IPS DF 6.9 (cell line): Measurements from ENCODE around the gene FASLG.

Source experiments
- DNase-seq: peaks from one replicate; pipeline ENCODE4 v3.0.0-alpha.2; 2013; ENCODE audit warnings: low read depth, low spot score
- H3K27ac ChIP-seq: one replicate; pipeline ENCODE4 v1.5.1; 2013; ENCODE audit warnings: low read length, control low read depth
- H3K27me3 ChIP-seq: 2 replicates; pipeline ENCODE4 v1.6.1; 2013; ENCODE audit warnings: mild to moderate bottlenecking, low read length; ENCODE audit not compliant: control insufficient read depth, insufficient read depth
- H3K36me3 ChIP-seq: 2 replicates; pipeline ENCODE4 v1.6.1; 2013; ENCODE audit warnings: low read length; ENCODE audit not compliant: control insufficient read depth, insufficient read depth
- H3K4me1 ChIP-seq: 2 replicates; pipeline ENCODE4 v1.6.1; 2013; ENCODE audit warnings: low read length; ENCODE audit not compliant: control insufficient read depth, insufficient read depth
- H3K4me3 ChIP-seq: 2 replicates; pipeline ENCODE4 v1.5.1; 2013; ENCODE audit warnings: mild to moderate bottlenecking, low read length
- H3K9me3 ChIP-seq: 2 replicates; pipeline ENCODE4 v1.6.1; 2013; ENCODE audit warnings: low read length, inconsistent platforms; ENCODE audit not compliant: control insufficient read depth, insufficient read depth
- WGBS: extraction: QIAGEN DNeasy Blood & Tissue Kit; methylation state at CpG from one replicate; pipeline ENCODE4 v1.1.7; 2013; ENCODE audit warnings: mixed read lengths, missing lambda C conversion rate; ENCODE audit not compliant: insufficient read length, insufficient coverage; 5-methylcytosine and 5-hydroxymethylcytosine counted together

Gene FASLG

DNA sequence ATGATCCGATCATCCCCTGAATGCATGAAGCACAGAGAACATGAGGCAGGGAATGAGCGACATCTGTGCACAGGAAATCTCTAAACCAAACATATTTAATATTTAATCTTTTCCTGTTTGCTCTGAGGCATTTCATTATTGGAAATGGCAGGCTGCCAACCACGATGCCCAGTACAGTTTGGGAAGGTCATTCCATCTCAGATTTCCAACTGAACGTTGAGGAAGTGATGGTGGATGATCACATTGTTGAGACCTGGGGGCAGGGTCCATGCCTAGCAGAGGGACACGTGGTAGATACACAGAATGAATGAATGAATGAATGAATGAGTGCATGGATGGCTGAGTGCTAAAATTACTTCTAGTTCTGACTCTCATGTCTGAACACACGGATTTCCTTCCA is 15.9 kb upstream of the FASLG start:
- Histone ChIP-seq H3K27ac (no peak overlapping the region), H3K27me3 (no peaks in the 10 kb centered on the region), H3K9me3 (no peaks in the 10 kb centered on the region), H3K4me3 (no peak overlapping the region), H3K36me3 (no peaks in the 10 kb centered on the region), H3K4me1 (no peaks in the 10 kb centered on the region)
- DNase-seq: no peak
- WGBS: no CpG with 5 or more reads among the region's 6 CpGs

DNA sequence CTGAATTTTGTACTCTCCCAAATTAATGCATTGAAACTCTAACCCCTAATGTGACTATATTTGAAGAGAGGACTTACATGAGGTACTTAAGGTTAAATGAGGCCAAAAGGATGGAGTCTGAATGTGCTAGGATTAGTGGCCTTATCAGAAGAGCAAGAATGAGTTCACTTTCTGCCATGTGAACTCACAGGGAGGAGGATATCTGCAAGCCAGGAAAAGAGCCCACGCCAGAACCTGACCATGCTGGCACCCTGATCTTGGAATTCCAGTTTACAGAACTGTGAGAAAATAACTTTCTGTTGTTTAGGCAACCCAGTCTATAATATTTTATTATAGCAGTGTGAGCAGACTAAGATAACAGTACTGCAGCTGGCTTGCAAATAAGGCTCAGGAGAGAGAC is 12.2 kb upstream of the FASLG start:
- Histone ChIP-seq H3K27ac (no peak overlapping the region), H3K27me3 (no peaks in the 10 kb centered on the region), H3K36me3 (no peaks in the 10 kb centered on the region), H3K4me3 (no peak overlapping the region), H3K4me1 (no peaks in the 10 kb centered on the region), H3K9me3 (no peaks in the 10 kb centered on the region)
- no peak for DNase-seq
- WGBS: no CpG with 5 or more reads among the region's 1 CpG

DNA sequence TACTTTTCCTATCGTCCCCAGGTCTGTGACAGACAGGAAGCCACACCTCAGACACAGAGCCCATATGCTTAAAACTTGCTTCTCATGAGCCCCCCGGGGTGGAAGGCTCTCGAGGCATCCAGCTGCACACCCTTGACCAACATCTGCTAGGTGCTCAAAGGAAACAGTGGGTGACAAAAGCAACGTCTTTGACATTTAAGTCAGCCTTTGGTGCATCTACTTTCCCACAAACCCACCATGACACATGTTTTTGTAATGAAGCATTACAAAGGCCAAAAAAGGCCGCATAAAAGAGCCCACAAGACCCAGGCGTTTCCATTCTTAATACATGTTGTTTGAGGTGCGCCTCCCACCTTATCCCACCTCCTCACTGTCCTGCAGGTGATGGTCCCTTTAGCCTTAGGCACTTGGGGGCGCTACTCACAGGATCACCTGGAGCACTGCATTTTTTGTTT is 11.8 kb upstream of the FASLG start:
- Histone ChIP-seq H3K9me3 (no peaks in the 10 kb centered on the region), H3K4me1 (no peaks in the 10 kb centered on the region), H3K27ac (no peak overlapping the region), H3K4me3 (no peak overlapping the region), H3K36me3 (no peaks in the 10 kb centered on the region), H3K27me3 (no peaks in the 10 kb centered on the region)
- no CpG with 5 or more reads among the region's 8 CpGs for WGBS
- DNase-seq: no peak

DNA sequence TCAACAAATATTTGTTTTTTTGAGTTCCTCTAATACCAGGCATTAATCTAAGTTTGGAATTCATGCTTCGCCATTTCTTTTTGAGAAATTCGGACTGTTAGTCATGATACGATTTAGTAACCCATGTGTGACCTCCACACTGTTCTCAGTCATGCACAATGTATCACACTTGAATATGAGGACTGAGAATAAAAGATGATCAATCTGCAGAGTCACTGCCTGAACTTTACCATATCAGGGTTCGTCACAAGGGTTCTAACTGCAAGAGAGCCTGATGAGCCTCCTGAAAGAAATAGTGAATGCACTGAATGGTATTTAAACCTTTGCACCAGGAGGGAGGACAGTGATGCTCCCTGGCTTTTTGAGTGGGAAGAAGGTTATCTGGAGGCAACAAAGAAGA is 10.9 kb upstream of the FASLG start:
- no peaks in the 10 kb centered on the region for H3K4me1 ChIP-seq
- no peak for DNase-seq
- H3K9me3 ChIP-seq: no peaks in the 10 kb centered on the region
- H3K27me3 ChIP-seq: no peaks in the 10 kb centered on the region
- no peak overlapping the region for H3K27ac ChIP-seq
- no peak overlapping the region for H3K4me3 ChIP-seq
- no CpG with 5 or more reads among the region's 4 CpGs for WGBS
- no peaks in the 10 kb centered on the region for H3K36me3 ChIP-seq

DNA sequence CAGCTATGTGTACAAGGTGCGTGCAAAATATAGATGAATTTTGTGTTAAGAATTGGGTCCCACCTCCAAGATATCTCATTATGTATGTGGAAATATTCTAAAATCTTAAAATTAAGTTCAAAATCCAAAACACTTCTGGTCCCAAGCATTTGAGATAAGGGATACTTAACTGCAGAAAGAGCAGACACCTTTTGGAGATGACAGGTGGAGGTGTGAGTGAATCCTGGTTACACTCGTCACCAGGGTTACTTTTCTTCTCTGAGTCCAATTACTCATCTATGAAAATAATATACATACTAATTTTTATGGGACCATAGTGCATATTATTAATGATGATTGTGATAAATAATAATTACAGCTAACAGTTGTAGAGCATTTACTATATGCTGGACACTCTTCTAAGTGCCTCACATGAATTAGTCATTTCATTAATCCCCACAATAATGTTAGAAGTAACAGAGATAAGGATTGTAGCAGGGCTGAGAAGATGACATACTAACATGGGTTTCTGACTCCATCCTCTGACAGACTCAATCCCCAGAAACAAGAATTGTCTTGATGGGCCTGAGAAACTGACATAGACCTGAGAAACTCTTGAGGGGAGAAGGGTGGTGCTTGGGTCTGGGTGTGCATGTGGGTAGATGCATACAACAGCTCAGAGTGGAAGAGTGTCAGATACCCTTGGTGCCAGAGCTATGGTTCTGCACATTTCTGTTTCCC is 8.3 kb upstream of the FASLG start:
- DNase-seq: no peak
- Histone ChIP-seq H3K4me1 (no peaks in the 10 kb centered on the region), H3K27me3 (no peaks in the 10 kb centered on the region), H3K4me3 (no peak overlapping the region), H3K9me3 (no peaks in the 10 kb centered on the region), H3K27ac (no peak overlapping the region), H3K36me3 (no peaks in the 10 kb centered on the region)
- no CpG with 5 or more reads among the region's 2 CpGs for WGBS

DNA sequence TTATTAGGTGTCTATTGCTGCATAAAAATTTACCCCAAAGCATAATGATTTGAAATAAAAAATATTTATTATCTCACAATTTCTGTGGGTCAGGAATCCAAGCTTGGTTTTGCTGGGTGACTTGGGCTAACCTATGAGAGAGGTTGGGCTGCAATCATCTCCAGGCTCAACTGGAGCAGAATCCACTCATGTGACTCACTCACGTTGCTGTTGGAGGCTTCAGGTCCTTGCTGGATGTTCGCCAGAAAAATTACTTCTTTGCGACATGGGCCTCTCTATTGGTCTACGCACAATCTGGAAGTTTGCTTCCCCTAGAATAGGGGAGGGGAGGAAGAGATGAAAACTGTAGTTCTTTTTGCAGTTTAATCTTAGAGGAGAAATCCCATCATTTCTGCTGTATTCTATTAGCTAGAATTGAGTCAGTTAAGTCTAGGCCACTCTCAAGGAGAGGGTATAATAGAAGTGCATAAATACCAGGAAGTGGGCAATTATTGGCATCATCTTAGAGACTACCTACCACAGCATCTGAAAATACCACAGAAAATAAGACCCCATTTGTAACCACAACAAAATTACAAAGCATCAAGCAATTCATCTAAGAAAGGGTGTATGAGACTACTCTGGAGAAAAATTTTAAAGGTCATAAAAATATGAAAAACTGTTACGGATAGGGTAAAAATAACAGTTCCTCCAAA is 5.7 kb upstream of the FASLG start:
- DNase-seq: no peak
- Histone ChIP-seq H3K27me3 (no peaks in the 10 kb centered on the region), H3K4me3 (no peak overlapping the region), H3K27ac (no peak overlapping the region), H3K36me3 (no peaks in the 10 kb centered on the region), H3K9me3 (no peaks in the 10 kb centered on the region), H3K4me1 (no peaks in the 10 kb centered on the region)
- no CpG with 5 or more reads among the region's 5 CpGs for WGBS

DNA sequence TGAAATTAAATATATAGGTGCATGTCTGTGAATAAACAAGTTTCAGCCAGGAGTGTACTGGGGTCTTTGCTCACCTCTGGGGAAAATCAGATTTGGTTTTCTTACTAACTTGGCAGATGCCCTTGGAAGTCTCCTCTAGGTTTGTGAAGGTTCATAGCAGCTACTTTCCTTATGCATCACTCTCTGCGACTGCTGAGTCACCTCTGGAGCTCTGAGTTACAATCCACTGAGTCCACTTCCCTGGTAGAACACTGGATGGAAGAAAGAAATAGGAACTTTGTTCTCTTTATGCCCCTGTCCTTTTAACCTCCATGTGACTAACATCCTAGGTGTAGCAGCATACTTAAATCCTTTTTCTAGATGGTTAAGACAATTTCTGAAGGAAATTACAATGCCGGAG is 4.4 kb upstream of the FASLG start:
- Histone ChIP-seq H3K4me1 (no peaks in the 10 kb centered on the region), H3K36me3 (no peaks in the 10 kb centered on the region), H3K9me3 (no peaks in the 10 kb centered on the region), H3K4me3 (no peak overlapping the region), H3K27me3 (no peaks in the 10 kb centered on the region), H3K27ac (no peak overlapping the region)
- no peak for DNase-seq
- no CpG with 5 or more reads among the region's 2 CpGs for WGBS

DNA sequence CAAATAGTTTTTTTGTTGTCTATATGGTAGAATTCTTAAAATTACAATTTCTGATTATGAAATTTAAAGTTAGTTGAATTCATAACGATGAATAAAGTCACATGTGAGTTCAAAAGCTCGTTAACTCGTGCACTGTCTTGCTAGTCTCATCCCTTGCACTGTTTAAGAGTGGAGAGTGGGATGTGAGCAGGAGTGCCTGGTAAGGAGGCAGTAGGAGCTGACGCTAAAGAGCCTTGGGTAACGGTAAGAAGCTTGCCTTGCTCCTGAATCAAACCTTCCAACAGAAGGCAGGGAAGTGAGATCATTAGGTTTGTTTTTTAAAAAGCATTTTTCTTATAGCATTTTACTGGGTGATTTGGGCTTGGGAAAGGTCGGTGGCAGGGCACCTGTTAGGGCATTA is 2.3 kb upstream of the FASLG start:
- Histone ChIP-seq H3K27ac (no peak overlapping the region), H3K4me3 (no peak overlapping the region), H3K9me3 (no peaks in the 10 kb centered on the region), H3K4me1 (no peaks in the 10 kb centered on the region), H3K27me3 (no peaks in the 10 kb centered on the region), H3K36me3 (no peaks in the 10 kb centered on the region)
- DNase-seq: no peak
- WGBS: 100% methylated on average over 1 of the region's 6 CpGs

DNA sequence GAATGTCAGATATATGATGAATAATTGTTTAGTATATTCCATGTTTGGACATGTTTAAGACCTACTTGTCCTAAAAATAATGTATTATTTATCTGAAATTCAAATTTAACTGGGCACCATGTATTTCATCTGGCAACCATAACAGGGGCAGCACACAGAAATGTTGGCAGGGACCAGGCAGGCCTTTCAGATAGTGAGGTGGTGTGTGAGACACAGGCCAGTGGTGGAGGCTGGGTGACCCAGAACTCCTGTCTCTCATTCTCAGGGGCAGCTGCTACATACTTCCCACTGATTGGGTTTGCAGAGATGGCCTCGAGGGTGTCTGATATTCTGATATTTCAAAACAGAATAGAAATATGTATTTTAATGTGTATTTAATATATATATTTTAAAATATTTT is 1.3 kb upstream of the FASLG start:
- DNase-seq: no peak
- H3K4me3 ChIP-seq: no peak overlapping the region
- no peak overlapping the region for H3K27ac ChIP-seq
- H3K27me3 ChIP-seq: no peaks in the 10 kb centered on the region
- WGBS: no CpG with 5 or more reads among the region's 1 CpG
- no peaks in the 10 kb centered on the region for H3K9me3 ChIP-seq
- H3K36me3 ChIP-seq: no peaks in the 10 kb centered on the region
- H3K4me1 ChIP-seq: no peaks in the 10 kb centered on the region

DNA sequence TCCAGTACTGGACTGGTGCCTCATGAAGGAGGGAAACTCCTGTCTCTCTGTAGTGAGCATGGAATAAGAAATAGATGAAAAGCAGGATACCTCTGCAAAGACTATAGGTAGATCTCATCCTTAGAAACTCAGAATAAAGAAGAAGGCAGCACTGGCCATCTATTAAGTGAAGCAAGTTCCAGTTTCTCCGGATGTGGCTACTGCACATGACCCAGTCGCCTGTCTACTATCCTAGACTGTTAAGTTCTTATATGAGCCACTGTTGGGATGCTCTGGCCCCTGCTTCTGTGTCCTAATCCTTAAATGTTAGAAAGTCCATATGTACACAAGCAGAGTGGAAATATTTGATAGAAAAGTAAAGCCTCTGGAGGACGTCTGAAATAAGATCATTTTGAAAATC is 2.2 kb downstream of the FASLG start:
- H3K9me3 ChIP-seq: no peaks in the 10 kb centered on the region
- no peak overlapping the region for H3K4me3 ChIP-seq
- no peaks in the 10 kb centered on the region for H3K36me3 ChIP-seq
- H3K4me1 ChIP-seq: no peaks in the 10 kb centered on the region
- no peak overlapping the region for H3K27ac ChIP-seq
- no peaks in the 10 kb centered on the region for H3K27me3 ChIP-seq
- whole genome bisulfite sequencing: no CpG with 5 or more reads among the region's 3 CpGs
- DNase-seq: no peak
